ENCODE measurements around the gene MSMB. TPM values are rescaled to one million over a fixed set of nuclear protein-coding genes. Genes with fewer than 3 reads are reported as not detected.
"Not testable (repeated sequence)": the region's sequence is repeated elsewhere in the genome, so short reads cannot be mapped to it uniquely, and the experiment has no call there.

MSMB gene
- total RNA-seq, 1 donor from 2014 or later = not detected

DNA sequence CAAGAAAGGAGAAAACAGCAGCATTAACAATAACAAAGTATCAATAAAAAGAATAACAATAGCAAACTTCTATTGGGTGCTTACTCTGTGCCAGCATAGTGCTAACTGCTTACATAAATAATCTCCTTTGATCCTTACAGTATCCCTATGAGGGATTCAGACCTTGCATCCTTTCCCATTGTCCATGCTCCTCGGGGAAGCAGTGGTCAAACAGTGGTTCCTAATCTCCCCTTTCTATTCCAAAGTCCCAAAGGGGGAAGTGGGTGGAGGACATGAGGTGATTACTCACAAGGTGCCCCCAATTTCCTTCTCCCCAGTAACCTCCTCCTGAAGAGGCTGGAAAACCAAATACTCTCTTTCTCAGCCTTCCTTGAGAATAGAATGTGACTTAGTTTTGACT lies 22.0 kb upstream of the MSMB start:
- no peaks in the 10 kb centered on the region for H3K27me3 ChIP-seq
- no peak for DNase-seq
- intact Hi-C loops (cut with DNase I) = no loop called here
- H3K4me1 ChIP-seq = no peaks in the 10 kb centered on the region
- no peak for TF ChIP-seq CTCF (IDR thresholded peaks at IDR 0.05)
- no peak overlapping the region for H3K27ac ChIP-seq
- no peaks in the 10 kb centered on the region for H3K9me3 ChIP-seq
- no peak overlapping the region for H3K4me3 ChIP-seq
- ATAC-seq = no peak
- H3K36me3 ChIP-seq = no peaks in the 10 kb centered on the region

DNA sequence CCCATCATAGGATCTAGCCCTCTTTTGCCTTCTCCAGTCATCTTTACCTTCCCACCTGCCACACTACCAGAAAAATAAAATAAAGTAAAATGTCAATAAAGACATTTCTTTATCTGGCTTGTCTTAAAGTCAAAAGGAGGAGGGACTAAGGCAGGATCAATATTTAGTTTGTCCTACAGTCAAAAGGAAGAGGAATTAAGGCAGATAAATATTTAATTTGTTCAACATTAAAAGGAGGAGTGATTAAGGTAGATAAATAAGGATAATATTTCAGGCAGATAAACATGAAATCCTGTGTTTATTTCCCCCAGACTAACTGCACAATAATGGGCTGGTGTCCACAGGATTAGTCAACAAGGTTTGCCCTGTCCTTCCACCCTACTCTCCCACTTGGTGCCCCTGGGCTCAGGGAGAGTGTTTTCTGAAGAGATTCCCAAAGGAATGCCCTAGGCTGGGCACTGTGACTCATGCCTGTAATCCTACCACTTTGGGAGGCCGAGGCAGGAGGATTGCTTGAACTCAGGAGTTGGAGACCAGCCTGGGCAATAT lies 18.3 kb upstream of the MSMB start:
- H3K27me3 ChIP-seq = no peaks in the 10 kb centered on the region
- H3K4me1 ChIP-seq = no peaks in the 10 kb centered on the region
- ATAC-seq = no peak
- no peaks in the 10 kb centered on the region for H3K9me3 ChIP-seq
- intact Hi-C loops (cut with DNase I) = no loop called here
- H3K4me3 ChIP-seq = no peak overlapping the region
- no peak for TF ChIP-seq CTCF (IDR thresholded peaks at IDR 0.05)
- no peaks in the 10 kb centered on the region for H3K36me3 ChIP-seq
- no peak overlapping the region for H3K27ac ChIP-seq
- no peak for DNase-seq

- Histone ChIP-seq H3K27ac (no peak overlapping the region), H3K27me3 (no peaks in the 10 kb centered on the region), H3K9me3 (no peaks in the 10 kb centered on the region), H3K4me3 (no peak overlapping the region), H3K4me1 (no peaks in the 10 kb centered on the region), H3K36me3 (no peaks in the 10 kb centered on the region)
- DNase-seq (no peak), ATAC-seq (no peak)
- intact Hi-C loops (cut with DNase I) = no loop called here
- no peak for TF ChIP-seq CTCF (IDR thresholded peaks at IDR 0.05)
Measured at GRCh38 chr10:46062723-46063428, 16.8 kb upstream of the MSMB start.

- Histone ChIP-seq H3K27ac (no peak overlapping the region), H3K36me3 (no peaks in the 10 kb centered on the region), H3K27me3 (no peaks in the 10 kb centered on the region), H3K4me3 (no peak overlapping the region), H3K9me3 (no peaks in the 10 kb centered on the region), H3K4me1 (no peaks in the 10 kb centered on the region)
- TF ChIP-seq CTCF (IDR thresholded peaks at IDR 0.05) = no peak
- intact Hi-C loops (cut with DNase I) = no loop called here
- no peak for ATAC-seq
- DNase-seq = no peak
Measured at GRCh38 chr10:46060706-46061105, 14.6 kb upstream of the MSMB start.

- H3K27ac ChIP-seq; H3K9me3 ChIP-seq; H3K36me3 ChIP-seq; H3K27me3 ChIP-seq; ATAC-seq; H3K4me3 ChIP-seq; intact Hi-C loops (cut with DNase I); H3K4me1 ChIP-seq; DNase-seq: not testable (repeated sequence)
Measured at GRCh38 chr10:46057927-46058326, 11.9 kb upstream of the MSMB start.

GRCh38 chr10:46057038-46057437 lies 11.0 kb upstream of the MSMB start:
- H3K4me1 ChIP-seq = no peaks in the 10 kb centered on the region
- no peaks in the 10 kb centered on the region for H3K9me3 ChIP-seq
- H3K36me3 ChIP-seq = no peaks in the 10 kb centered on the region
- H3K27ac ChIP-seq = no peak overlapping the region
- no peak overlapping the region for H3K4me3 ChIP-seq
- ATAC-seq (no peak), DNase-seq (no peak)
- TF ChIP-seq CTCF (IDR thresholded peaks at IDR 0.05) = no peak
- intact Hi-C loops (cut with DNase I) = no loop called here
- H3K27me3 ChIP-seq = no peaks in the 10 kb centered on the region
